Stimulated activated CD4-positive, alpha-beta T cell treated with anti-CD3 and anti-CD28 coated beads, Interleukin-15, amount 100 ng/mL, for 24 hours (primary cell): ENCODE measurements around the gene PRPF8.

Source experiments
- DNase-seq: peaks from one replicate; pipeline ENCODE4 v3.0.0-alpha.2; 2020

The PRPF8 gene

GRCh38 chr17:1624650-1625049 lies 60.0 kb downstream of the PRPF8 start:
- no peak for DNase-seq

- no peak for DNase-seq
Observed at GRCh38 chr17:1623057-1623630, 61.5 kb downstream of the PRPF8 start.

GRCh38 chr17:1621273-1621954 lies 63.3 kb downstream of the PRPF8 start:
- no peak for DNase-seq

- DNase-seq: no peak
Observed at GRCh38 chr17:1620486-1620885, 64.2 kb downstream of the PRPF8 start.

- no peak for DNase-seq
Observed at GRCh38 chr17:1617620-1618174, 67.0 kb downstream of the PRPF8 start.

- no peak for DNase-seq
Observed at GRCh38 chr17:1616101-1616500, 68.6 kb downstream of the PRPF8 start.

GRCh38 chr17:1612400-1612799 lies 72.3 kb downstream of the PRPF8 start:
- DNase-seq: no peak

GRCh38 chr17:1611715-1612114 lies 73.0 kb downstream of the PRPF8 start:
- no peak for DNase-seq

- no peak for DNase-seq
Observed at GRCh38 chr17:1608676-1609075, 76.0 kb downstream of the PRPF8 start.

GRCh38 chr17:1607971-1608320 lies 76.7 kb downstream of the PRPF8 start:
- DNase-seq: no peak

GRCh38 chr17:1606352-1606985 lies 78.2 kb downstream of the PRPF8 start:
- peak; percentile 55 for DNase-seq

GRCh38 chr17:1605681-1606351 lies 78.9 kb downstream of the PRPF8 start:
- no peak for DNase-seq

GRCh38 chr17:1604831-1605528 lies 79.7 kb downstream of the PRPF8 start:
- no peak for DNase-seq

- DNase-seq: no peak
Observed at GRCh38 chr17:1601571-1601970, 83.1 kb downstream of the PRPF8 start.
